22Rv1 (cell line): Measurements from ENCODE around the gene CNTNAP2.

Source experiments
- H3K27ac ChIP-seq: fragments of 450-650 bp; 2 replicates; pipeline ENCODE4 v1.5.1; 2017
- CTCF ChIP-seq: fragments of 450-650 bp; IDR thresholded peaks from 2 replicates; pipeline ENCODE4 v1.5.1; 2017; ENCODE audit warnings: mild to moderate bottlenecking
- ZFX ChIP-seq: fragments of 450-650 bp; IDR thresholded peaks from 2 replicates; pipeline ENCODE4 v1.6.1; 2017; ENCODE audit warnings: antibody characterized with exemption, borderline replicate concordance

The CNTNAP2 gene

GRCh38 chr7:146876411-146876810 lies 759.8 kb downstream of the CNTNAP2 start:
- no peak overlapping the region for H3K27ac ChIP-seq
- no peak for TF ChIP-seq ZFX
- no peak for TF ChIP-seq CTCF

- no peak overlapping the region for H3K27ac ChIP-seq
- TF ChIP-seq CTCF (no peak), ZFX (no peak)
Measured at GRCh38 chr7:146878901-146879300, 762.3 kb downstream of the CNTNAP2 start.

- no peak for TF ChIP-seq CTCF
- no peak overlapping the region for H3K27ac ChIP-seq
Measured at GRCh38 chr7:146885231-146885630, 768.6 kb downstream of the CNTNAP2 start.

GRCh38 chr7:146889806-146890555 lies 773.4 kb downstream of the CNTNAP2 start:
- TF ChIP-seq ZFX: no peak
- TF ChIP-seq CTCF: no peak
- H3K27ac ChIP-seq: no peak overlapping the region

- no peak overlapping the region for H3K27ac ChIP-seq
- TF ChIP-seq CTCF (no peak), ZFX (no peak)
Measured at GRCh38 chr7:146892151-146892550, 775.5 kb downstream of the CNTNAP2 start.

GRCh38 chr7:146894927-146895326 lies 778.3 kb downstream of the CNTNAP2 start:
- no peak for TF ChIP-seq ZFX
- TF ChIP-seq CTCF: no peak
- no peak overlapping the region for H3K27ac ChIP-seq

GRCh38 chr7:146902266-146902665 lies 785.7 kb downstream of the CNTNAP2 start:
- no peak overlapping the region for H3K27ac ChIP-seq
- no peak for TF ChIP-seq ZFX
- no peak for TF ChIP-seq CTCF
